ENCODE data around the gene CHD1L.

DNA sequence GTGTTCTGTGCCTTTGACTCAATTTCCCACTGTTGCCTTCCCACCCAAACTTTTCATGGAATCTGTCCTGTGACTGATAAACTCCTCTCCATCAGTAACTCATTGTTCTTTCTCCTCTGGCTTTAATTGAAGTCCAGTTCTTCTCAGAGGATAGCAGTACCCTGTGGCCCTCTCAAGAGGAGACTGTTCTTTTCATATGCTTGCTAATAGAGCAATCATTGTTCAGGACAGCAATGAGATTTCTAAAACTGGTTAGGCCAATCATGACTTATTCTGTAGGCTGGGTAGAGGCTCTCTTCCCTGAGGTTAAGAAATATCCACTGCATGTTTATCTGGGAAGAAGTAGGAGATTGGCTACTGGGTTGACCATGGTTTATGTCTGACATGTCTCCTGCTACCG is 98.8 kb downstream of the CHD1L start:
- TF ChIP-seq, protein P1, sequence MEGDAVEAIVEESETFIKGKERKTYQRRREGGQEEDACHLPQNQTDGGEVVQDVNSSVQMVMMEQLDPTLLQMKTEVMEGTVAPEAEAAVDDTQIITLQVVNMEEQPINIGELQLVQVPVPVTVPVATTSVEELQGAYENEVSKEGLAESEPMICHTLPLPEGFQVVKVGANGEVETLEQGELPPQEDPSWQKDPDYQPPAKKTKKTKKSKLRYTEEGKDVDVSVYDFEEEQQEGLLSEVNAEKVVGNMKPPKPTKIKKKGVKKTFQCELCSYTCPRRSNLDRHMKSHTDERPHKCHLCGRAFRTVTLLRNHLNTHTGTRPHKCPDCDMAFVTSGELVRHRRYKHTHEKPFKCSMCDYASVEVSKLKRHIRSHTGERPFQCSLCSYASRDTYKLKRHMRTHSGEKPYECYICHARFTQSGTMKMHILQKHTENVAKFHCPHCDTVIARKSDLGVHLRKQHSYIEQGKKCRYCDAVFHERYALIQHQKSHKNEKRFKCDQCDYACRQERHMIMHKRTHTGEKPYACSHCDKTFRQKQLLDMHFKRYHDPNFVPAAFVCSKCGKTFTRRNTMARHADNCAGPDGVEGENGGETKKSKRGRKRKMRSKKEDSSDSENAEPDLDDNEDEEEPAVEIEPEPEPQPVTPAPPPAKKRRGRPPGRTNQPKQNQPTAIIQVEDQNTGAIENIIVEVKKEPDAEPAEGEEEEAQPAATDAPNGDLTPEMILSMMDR (conservative IDR thresholded peaks at IDR 0.05; ENCODE audit: low read depth in 2 of 2), result no peak
- TF ChIP-seq EZH2 (IDR thresholded peaks at IDR 0.05; ENCODE audit: low read depth, unreplicated experiment) (no peak), JUNB (IDR thresholded peaks at IDR 0.05; ENCODE audit: unreplicated experiment) (no peak)
- TF ChIP-seq, protein P2, sequence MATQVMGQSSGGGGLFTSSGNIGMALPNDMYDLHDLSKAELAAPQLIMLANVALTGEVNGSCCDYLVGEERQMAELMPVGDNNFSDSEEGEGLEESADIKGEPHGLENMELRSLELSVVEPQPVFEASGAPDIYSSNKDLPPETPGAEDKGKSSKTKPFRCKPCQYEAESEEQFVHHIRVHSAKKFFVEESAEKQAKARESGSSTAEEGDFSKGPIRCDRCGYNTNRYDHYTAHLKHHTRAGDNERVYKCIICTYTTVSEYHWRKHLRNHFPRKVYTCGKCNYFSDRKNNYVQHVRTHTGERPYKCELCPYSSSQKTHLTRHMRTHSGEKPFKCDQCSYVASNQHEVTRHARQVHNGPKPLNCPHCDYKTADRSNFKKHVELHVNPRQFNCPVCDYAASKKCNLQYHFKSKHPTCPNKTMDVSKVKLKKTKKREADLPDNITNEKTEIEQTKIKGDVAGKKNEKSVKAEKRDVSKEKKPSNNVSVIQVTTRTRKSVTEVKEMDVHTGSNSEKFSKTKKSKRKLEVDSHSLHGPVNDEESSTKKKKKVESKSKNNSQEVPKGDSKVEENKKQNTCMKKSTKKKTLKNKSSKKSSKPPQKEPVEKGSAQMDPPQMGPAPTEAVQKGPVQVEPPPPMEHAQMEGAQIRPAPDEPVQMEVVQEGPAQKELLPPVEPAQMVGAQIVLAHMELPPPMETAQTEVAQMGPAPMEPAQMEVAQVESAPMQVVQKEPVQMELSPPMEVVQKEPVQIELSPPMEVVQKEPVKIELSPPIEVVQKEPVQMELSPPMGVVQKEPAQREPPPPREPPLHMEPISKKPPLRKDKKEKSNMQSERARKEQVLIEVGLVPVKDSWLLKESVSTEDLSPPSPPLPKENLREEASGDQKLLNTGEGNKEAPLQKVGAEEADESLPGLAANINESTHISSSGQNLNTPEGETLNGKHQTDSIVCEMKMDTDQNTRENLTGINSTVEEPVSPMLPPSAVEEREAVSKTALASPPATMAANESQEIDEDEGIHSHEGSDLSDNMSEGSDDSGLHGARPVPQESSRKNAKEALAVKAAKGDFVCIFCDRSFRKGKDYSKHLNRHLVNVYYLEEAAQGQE (IDR thresholded peaks at IDR 0.05; ENCODE audit: unreplicated experiment), result no peak

Data from GM23338 (cell line).